Astrocyte of the cerebellum (primary cell): Measurements from ENCODE around the gene CIAO3.
A peak's percentile ranks its signal among the peaks of the same experiment; 100 is the strongest.
"Not testable (repeated sequence)": the region's sequence is repeated elsewhere in the genome, so short reads cannot be mapped to it uniquely, and the experiment has no call there.

Source experiments
- DNase-seq: peaks from one replicate; pipeline ENCODE4 v3.0.0-alpha.2; 2011; ENCODE audit warnings: low read depth
- H3K4me3 ChIP-seq: 2 replicates; pipeline ENCODE4 v1.5.1; 2011; ENCODE audit warnings: mild to moderate bottlenecking, low read depth, low read length, moderate library complexity
- CTCF ChIP-seq: IDR thresholded peaks from 2 replicates; pipeline ENCODE4 v1.5.1; 2012; ENCODE audit warnings: low read length, low read depth, moderate library complexity, mild to moderate bottlenecking; ENCODE audit errors: missing control alignments
- in situ Hi-C: cut with HindIII; loops from 2 replicates; pipeline ENCODE4 v1.10.0; 2017; ENCODE audit warnings: low sequenced_read_pairs

The CIAO3 gene

GRCh38 chr16:750485-750884, 9.7 kb upstream of the CIAO3 start:
- TF ChIP-seq CTCF = no peak
- DNase-seq = no peak
- in situ Hi-C loops = no loop called here
- H3K4me3 ChIP-seq = no peak overlapping the region

GRCh38 chr16:749010-749409, 8.2 kb upstream of the CIAO3 start:
- H3K4me3 ChIP-seq = no peak overlapping the region
- in situ Hi-C loops = no loop called here
- TF ChIP-seq CTCF = no peak
- peak; percentile 32 for DNase-seq

- no peak overlapping the region for H3K4me3 ChIP-seq
- TF ChIP-seq CTCF = no peak
- in situ Hi-C loops = no loop called here
- no peak for DNase-seq
These were observed 7.4 kb upstream of the CIAO3 start for GRCh38 chr16:747978-748746.

- no peak for TF ChIP-seq CTCF
- DNase-seq = no peak
- no peak overlapping the region for H3K4me3 ChIP-seq
- in situ Hi-C loops = no loop called here
These were observed 5.8 kb upstream of the CIAO3 start for GRCh38 chr16:746637-747036.

- no peak for DNase-seq
- in situ Hi-C loops = no loop called here
- no peak overlapping the region for H3K4me3 ChIP-seq
- peak; percentile 20 for TF ChIP-seq CTCF
These were observed 4.9 kb upstream of the CIAO3 start for GRCh38 chr16:745739-746138.

GRCh38 chr16:743794-744500, 3.1 kb upstream of the CIAO3 start:
- H3K4me3 ChIP-seq = no peak overlapping the region
- TF ChIP-seq CTCF = peak; percentile 23
- no peak for DNase-seq
- in situ Hi-C loops = no loop called here

GRCh38 chr16:742894-743293, 2.1 kb upstream of the CIAO3 start:
- H3K4me3 ChIP-seq, DNase-seq, in situ Hi-C loops: not testable (repeated sequence)
